A549 (cell line): ENCODE measurements around the gene ANAPC5. TPM values are rescaled to one million over a fixed set of nuclear protein-coding genes. Genes with fewer than 3 reads are reported as not detected.

Experiments used
- ATAC-seq, 2 experiments: fragments of 200-7000 bp in 1 of 2; fragments of >200 bp in 1 of 2; cut with Nextera tagmentation in 1 of 2; cut with Tn5 transposase in 1 of 2; 3 replicates each; pipeline versions ENCODE4 v1.8.0 to v1.9.1; 2018 to 2020; ENCODE audit warnings: mild to moderate bottlenecking in 1 of 2, moderate library complexity in 1 of 2
- CTCF ChIA-PET: fragments of 300-600 bp; sonication (Branson Sonifier 250); formaldehyde crosslinking; extraction: SDS; loops from one replicate; lab custom pipeline; 2021; ENCODE audit warnings: antibody characterized with exemption, inconsistent platforms; lab: Yijun Ruan, JAX
- POLR2A ChIA-PET: fragments of 350-600 bp; formaldehyde crosslinking; extraction: SDS; loops from one replicate; lab custom pipeline; 2021; ENCODE audit warnings: antibody characterized with exemption, inconsistent platforms; lab: Yijun Ruan, JAX
- DNase-seq, 2 experiments: peaks; one replicate each; pipeline versions ENCODE4 v3.0.0 to v3.0.0-alpha.2; 2011 to 2016; ENCODE audit warnings: low read depth in 1 of 2, low spot score in 1 of 2
- FAIRE-seq: peaks from 2 replicates; lab custom pipeline; 2011; peaks lifted over from hg19 to GRCh38; lab: Jason Lieb, UNC
- H3K27ac ChIP-seq, 2 experiments: fragments of >200 bp; sonication (Bioruptor Twin); formaldehyde crosslinking; 3 replicates each; pipeline ENCODE4 v1.5.1; 2016 to 2017
- H3K4me1 ChIP-seq: fragments of >200 bp; sonication (Bioruptor Twin); formaldehyde crosslinking; 3 replicates; pipeline ENCODE4 v1.6.1; 2016
- H3K4me2 ChIP-seq: fragments of >200 bp; sonication (Bioruptor Twin); formaldehyde crosslinking; 3 replicates; pipeline ENCODE4 v1.6.1; 2016
- H3K4me3 ChIP-seq: fragments of >200 bp; sonication (Bioruptor Twin); formaldehyde crosslinking; 3 replicates; pipeline ENCODE4 v1.5.1; 2016
- H3K9me3 ChIP-seq: fragments of >200 bp; sonication (Bioruptor Twin); formaldehyde crosslinking; 3 replicates; pipeline ENCODE4 v1.6.1; 2016
- ATOH8 ChIP-seq: fragments of 250-450 bp; sonication (Bioruptor Pico); IDR thresholded peaks from 2 replicates; pipeline ENCODE4 v1.5.0; 2020; ENCODE audit warnings: low read depth, mild to moderate bottlenecking, moderate library complexity
- BCL3 ChIP-seq: fragments of >200 bp; sonication (Bioruptor Twin); formaldehyde crosslinking; IDR thresholded peaks from 3 replicates; pipeline ENCODE4 v1.6.1; 2016
- BHLHE40 ChIP-seq: IDR thresholded peaks from 2 replicates; pipeline ENCODE4 v1.6.1; 2012; ENCODE audit warnings: low read depth, low read length, inconsistent platforms
- CEBPB ChIP-seq, 2 experiments: fragments of >200 bp in 1 of 2; sonication (Bioruptor Twin) in 1 of 2; formaldehyde crosslinking in 1 of 2; IDR thresholded peaks; 2 replicates each; pipeline ENCODE4 v1.6.1; 2012 to 2016
- EHMT2 ChIP-seq: fragments of 200-600 bp; sonication (generic); IDR thresholded peaks from 2 replicates; pipeline ENCODE4 v1.6.1; 2016; ENCODE audit warnings: antibody characterized with exemption, low read depth, mild to moderate bottlenecking, moderate library complexity
- GATA3 ChIP-seq: IDR thresholded peaks from 2 replicates; pipeline ENCODE4 v1.6.1; 2012; ENCODE audit warnings: borderline replicate concordance
- HDAC2 ChIP-seq: fragments of 200-600 bp; sonication (generic); IDR thresholded peaks from 2 replicates; pipeline ENCODE4 v1.6.1; 2016
- HEYL ChIP-seq: fragments of 250-450 bp; sonication (Bioruptor Pico); IDR thresholded peaks from 2 replicates; pipeline ENCODE4 v1.8.0; 2021; ENCODE audit warnings: mild to moderate bottlenecking, moderate library complexity
- KDM1A ChIP-seq: fragments of 200-600 bp; sonication (generic); IDR thresholded peaks from 2 replicates; pipeline ENCODE4 v1.6.1; 2016; ENCODE audit warnings: low read depth, mild to moderate bottlenecking
- KDM5A ChIP-seq: fragments of 200-600 bp; sonication (generic); IDR thresholded peaks from 2 replicates; pipeline ENCODE4 v1.6.1; 2016; ENCODE audit warnings: antibody characterized with exemption, mild to moderate bottlenecking
- MAFK ChIP-seq: fragments of 450-650 bp; IDR thresholded peaks from 2 replicates; pipeline ENCODE4 v1.6.1; 2014; ENCODE audit not compliant: partially characterized antibody
- MAX ChIP-seq: IDR thresholded peaks from 2 replicates; pipeline ENCODE4 v1.6.1; 2012
- MAZ ChIP-seq: fragments of 150-350 bp; IDR thresholded peaks from 2 replicates; pipeline ENCODE4 v1.6.1; 2014; ENCODE audit warnings: antibody characterized with exemption, low read depth, low read length, borderline replicate concordance
- MYC ChIP-seq: IDR thresholded peaks from 2 replicates; pipeline ENCODE4 v1.6.1; 2012; ENCODE audit warnings: mild to moderate bottlenecking, inconsistent platforms, low read length, improper control_type of control experiment, borderline replicate concordance
- PHF8 ChIP-seq: fragments of 200-600 bp; sonication (generic); IDR thresholded peaks from 2 replicates; pipeline ENCODE4 v1.6.1; 2016; ENCODE audit warnings: low read depth, mild to moderate bottlenecking, antibody characterized with exemption, moderate library complexity, borderline replicate concordance
- POLR2A ChIP-seq: IDR thresholded peaks from 2 replicates; pipeline ENCODE4 v1.6.1; 2012; ENCODE audit warnings: mild to moderate bottlenecking, low read length
- RAD21 ChIP-seq, 2 experiments: fragments of >200 bp in 1 of 2; sonication (Bioruptor Twin) in 1 of 2; formaldehyde crosslinking in 1 of 2; IDR thresholded peaks in 1 of 2; conservative IDR thresholded peaks in 1 of 2; 2 replicates in 1 of 2; 3 replicates in 1 of 2; pipeline ENCODE4 v1.6.1; 2012 to 2018; ENCODE audit warnings: inconsistent platforms in 1 of 2
- REST ChIP-seq: fragments of 200-600 bp; sonication (generic); IDR thresholded peaks from 2 replicates; pipeline ENCODE4 v1.6.1; 2016; ENCODE audit warnings: antibody characterized with exemption, mild to moderate bottlenecking, moderate library complexity
- RFX5 ChIP-seq: fragments of 450-650 bp; IDR thresholded peaks from 2 replicates; pipeline ENCODE4 v1.7.1; 2014; ENCODE audit warnings: antibody characterized with exemption, mild to moderate bottlenecking, moderate library complexity
- SMC3 ChIP-seq: fragments of >200 bp; sonication (Bioruptor Twin); formaldehyde crosslinking; IDR thresholded peaks from 3 replicates; pipeline ENCODE4 v1.6.1; 2018; ENCODE audit warnings: inconsistent platforms
- ZFP36 ChIP-seq: fragments of 450-650 bp; IDR thresholded peaks from 2 replicates; pipeline ENCODE4 v1.6.1; 2014; ENCODE audit warnings: borderline replicate concordance; ENCODE audit not compliant: partially characterized antibody
- ZNF302 ChIP-seq: fragments of 250-450 bp; sonication (Bioruptor Pico); IDR thresholded peaks from 2 replicates; pipeline ENCODE4 v1.9.0; 2021; ENCODE audit warnings: inconsistent platforms, mild to moderate bottlenecking, moderate library complexity
- WGBS: methylation state at CpG from one replicate; pipeline ENCODE4 v1.1.6; 2017; ENCODE audit errors: missing lambda C conversion rate; 5-methylcytosine and 5-hydroxymethylcytosine counted together
- polyA plus RNA-seq, 4 experiments: library from polyadenylated mRNA; depleted of rRNA in 3 of 4; stranded (reverse); fragments of >200 nt; fragmentation: RNase III in 1 of 4; extraction: RNeasy Plus Mini Kit Qiagen cat#74134 plus additional on column Dnase treatment in 1 of 4; gene quantifications; 2 replicates in 3 of 4; 3 replicates in 1 of 4; pipeline ENCODE4 v1.2.3, GENCODE V29; 2011 to 2017

ANAPC5 gene
- polyA plus RNA-seq, 2 of the 4 experiments (the other 2 are of a cell fraction): 91.6 to 225 TPM

GRCh38 chr12:121294151-121294889, 57.9 kb downstream of the ANAPC5 start:
- 92% methylated on average over 10 of the region's 10 CpGs for WGBS
- POLR2A ChIA-PET: no interaction called here

GRCh38 chr12:121293603-121294002, 58.6 kb downstream of the ANAPC5 start:
- DNase-seq (no peak), FAIRE-seq (no peak), ATAC-seq (no peak)
- peak; percentile 90 for TF ChIP-seq ZFP36
- no peak for TF ChIP-seq ZNF302
- ChIA-PET CTCF (no interaction called here), POLR2A (no interaction called here)
- H3K4me1 ChIP-seq: peaks cover 13% of the 10 kb centered on the region
- 95% methylated on average over 4 of the region's 4 CpGs for WGBS
- no peak overlapping the region for H3K4me3 ChIP-seq
- no peak overlapping the region for H3K4me2 ChIP-seq
- no peaks in the 10 kb centered on the region for H3K9me3 ChIP-seq
- H3K27ac ChIP-seq: no peak overlapping the region

More at GRCh38 chr12:121294151-121294889, 57.9 kb downstream of the ANAPC5 start:
- no peak for TF ChIP-seq MAFK
- no peak for TF ChIP-seq MYC
- no peak for TF ChIP-seq RFX5
- TF ChIP-seq ZFP36: peak; percentile 14
- no peak for TF ChIP-seq HEYL (CRISPR knock-in tag)
- no peak for TF ChIP-seq MAX
- TF ChIP-seq HDAC2: 0 out of 2 replicates have a peak, but pooled peaks have one; percentile 25
- no peak for TF ChIP-seq REST
- peak; percentile 77; the same call in 1 of the 2 replicates for TF ChIP-seq KDM1A
- TF ChIP-seq MAZ: no peak
- Histone ChIP-seq H3K9me3 (no peaks in the 10 kb centered on the region), H3K27ac (no peak overlapping the region), H3K4me3 (no peak overlapping the region), H3K4me2 (no peak overlapping the region; the same call in 2 of the 3 replicates), H3K4me1 (peaks cover 13% of the 10 kb centered on the region)
- ATAC-seq (no peak), FAIRE-seq (no peak), DNase-seq (no peak)
- CTCF ChIA-PET: interaction anchor here (1.4 to 2.3 kb wide), 3 partner anchors 20 to 64 kb away, joined by 3 to 7 read pairs (median 3); no protein-coding TSS in a partner anchor

- no peak for ATAC-seq
- WGBS: 94% methylated on average over 5 of the region's 5 CpGs
- DNase-seq: no peak
- no peak for TF ChIP-seq SMC3
- TF ChIP-seq EHMT2: no peak
- no peak for TF ChIP-seq CEBPB (IDR thresholded peaks at IDR 0.05)
- TF ChIP-seq GATA3: no peak
- no peak for TF ChIP-seq MAX
- no peak for TF ChIP-seq MYC
- TF ChIP-seq PHF8: no peak
- TF ChIP-seq RAD21 (conservative IDR thresholded peaks at IDR 0.05 in 1 of 2, IDR thresholded peaks at IDR 0.05 in 1 of 2): no peak
- TF ChIP-seq KDM5A: no peak
- TF ChIP-seq BHLHE40: no peak
- no peak for TF ChIP-seq POLR2A
- no peak for TF ChIP-seq BCL3
- TF ChIP-seq ATOH8: no peak
- H3K9me3 ChIP-seq: no peaks in the 10 kb centered on the region
- ChIA-PET POLR2A (no interaction called here), CTCF (no interaction called here)
- no peak overlapping the region for H3K27ac ChIP-seq
- H3K4me2 ChIP-seq: no peak overlapping the region
- H3K4me3 ChIP-seq: no peak overlapping the region
- peaks cover 7% of the 10 kb centered on the region; the same call in 2 of the 3 replicates for H3K4me1 ChIP-seq
- no peak for FAIRE-seq
These were observed 61.8 kb downstream of the ANAPC5 start for GRCh38 chr12:121290410-121290809.
